ENCODE measurements around the gene KCNMA1. TPM values are rescaled to one million over a fixed set of nuclear protein-coding genes. Genes with fewer than 3 reads are reported as not detected.

The KCNMA1 gene
- total RNA-seq, 1 experiment from 2014 or later: 31.3 TPM

GRCh38 chr10:77602913-77603533 lies 34.6 kb downstream of the KCNMA1 start:
- Histone ChIP-seq H3K4me1 (ENCODE audit: low read length) (peaks cover 47% of the 10 kb centered on the region), H3K9me2 (replicated peaks; ENCODE audit: insufficient read depth, low read length) (no peaks in the 10 kb centered on the region), H3K9me3 (ENCODE audit: low read length) (no peaks in the 10 kb centered on the region), H3K4me2 (ENCODE audit: low read depth, low read length, poor library complexity, severe bottlenecking) (peak overlapping the region; percentile 59), H2AFZ (ENCODE audit: low read length) (peak overlapping the region; percentile 9; the same call in 1 of the 2 replicates), H3K27ac (ENCODE audit: low read length) (peak overlapping the region; percentile 53), H3K27me3 (ENCODE audit: low read length) (no peaks in the 10 kb centered on the region), H3K4me3 (ENCODE audit: low read length) (peak overlapping the region; percentile 45; the same call in 1 of the 2 replicates), H3K36me3 (ENCODE audit: insufficient read depth, low read length) (no peaks in the 10 kb centered on the region), H3K9ac (ENCODE audit: low read length) (peak overlapping the region; percentile 55), H3K79me2 (ENCODE audit: low read length) (no peaks in the 10 kb centered on the region), H4K20me1 (ENCODE audit: insufficient read depth, low read depth, low read length) (no peaks in the 10 kb centered on the region)
- DNase-seq: peak; percentile 81

GRCh38 chr10:77602231-77602912 lies 35.2 kb downstream of the KCNMA1 start:
- H3K4me3 ChIP-seq (ENCODE audit: low read length): peak overlapping the region; percentile 45; the same call in 1 of the 2 replicates
- peaks cover 46% of the 10 kb centered on the region for H3K4me1 ChIP-seq (ENCODE audit: low read length)
- peak overlapping the region; percentile 55 for H3K9ac ChIP-seq (ENCODE audit: low read length)
- no peaks in the 10 kb centered on the region for H3K79me2 ChIP-seq (ENCODE audit: low read length)
- H3K9me3 ChIP-seq (ENCODE audit: low read length): no peaks in the 10 kb centered on the region
- H3K36me3 ChIP-seq (ENCODE audit: insufficient read depth, low read length): no peaks in the 10 kb centered on the region
- H3K27me3 ChIP-seq (ENCODE audit: low read length): no peaks in the 10 kb centered on the region
- peak; percentile 61 for DNase-seq
- H3K9me2 ChIP-seq (replicated peaks; ENCODE audit: insufficient read depth, low read length): no peaks in the 10 kb centered on the region
- peak overlapping the region; percentile 53; the same call in 1 of the 2 replicates for H3K27ac ChIP-seq (ENCODE audit: low read length)
- peak overlapping the region; percentile 9; the same call in 1 of the 2 replicates for H2AFZ ChIP-seq (ENCODE audit: low read length)
- H3K4me2 ChIP-seq (ENCODE audit: low read depth, low read length, poor library complexity, severe bottlenecking): peak overlapping the region; percentile 59
- no peaks in the 10 kb centered on the region for H4K20me1 ChIP-seq (ENCODE audit: insufficient read depth, low read depth, low read length)

- Histone ChIP-seq H3K27ac (ENCODE audit: low read length) (no peak overlapping the region), H2AFZ (ENCODE audit: low read length) (no peak overlapping the region), H3K36me3 (ENCODE audit: insufficient read depth, low read length) (no peaks in the 10 kb centered on the region), H3K9me2 (replicated peaks; ENCODE audit: insufficient read depth, low read length) (no peaks in the 10 kb centered on the region), H4K20me1 (ENCODE audit: insufficient read depth, low read depth, low read length) (no peaks in the 10 kb centered on the region), H3K9ac (ENCODE audit: low read length) (no peak overlapping the region), H3K4me3 (ENCODE audit: low read length) (no peak overlapping the region), H3K4me1 (ENCODE audit: low read length) (peaks cover 40% of the 10 kb centered on the region), H3K27me3 (ENCODE audit: low read length) (no peaks in the 10 kb centered on the region), H3K79me2 (ENCODE audit: low read length) (no peaks in the 10 kb centered on the region), H3K4me2 (ENCODE audit: low read depth, low read length, poor library complexity, severe bottlenecking) (no peak overlapping the region), H3K9me3 (ENCODE audit: low read length) (no peaks in the 10 kb centered on the region)
- DNase-seq: no peak
Observed at GRCh38 chr10:77601488-77601887, 36.1 kb downstream of the KCNMA1 start.

- H3K4me2 ChIP-seq (ENCODE audit: low read depth, low read length, poor library complexity, severe bottlenecking): no peak overlapping the region
- no peaks in the 10 kb centered on the region for H4K20me1 ChIP-seq (ENCODE audit: insufficient read depth, low read depth, low read length)
- no peak overlapping the region for H3K9ac ChIP-seq (ENCODE audit: low read length)
- no peaks in the 10 kb centered on the region for H3K9me2 ChIP-seq (replicated peaks; ENCODE audit: insufficient read depth, low read length)
- H3K9me3 ChIP-seq (ENCODE audit: low read length): no peaks in the 10 kb centered on the region
- no peak overlapping the region for H2AFZ ChIP-seq (ENCODE audit: low read length)
- no peaks in the 10 kb centered on the region for H3K79me2 ChIP-seq (ENCODE audit: low read length)
- DNase-seq: no peak
- peaks cover 40% of the 10 kb centered on the region for H3K4me1 ChIP-seq (ENCODE audit: low read length)
- H3K36me3 ChIP-seq (ENCODE audit: insufficient read depth, low read length): no peaks in the 10 kb centered on the region
- H3K27ac ChIP-seq (ENCODE audit: low read length): no peak overlapping the region
- H3K4me3 ChIP-seq (ENCODE audit: low read length): no peak overlapping the region
- H3K27me3 ChIP-seq (ENCODE audit: low read length): no peaks in the 10 kb centered on the region
Observed at GRCh38 chr10:77600640-77601039, 37.0 kb downstream of the KCNMA1 start.

GRCh38 chr10:77599651-77600050 lies 38.0 kb downstream of the KCNMA1 start:
- Histone ChIP-seq H3K27me3 (ENCODE audit: low read length) (no peaks in the 10 kb centered on the region), H3K36me3 (ENCODE audit: insufficient read depth, low read length) (no peaks in the 10 kb centered on the region)

GRCh38 chr10:77598606-77599005 lies 39.0 kb downstream of the KCNMA1 start:
- Histone ChIP-seq H2AFZ (ENCODE audit: low read length) (no peak overlapping the region), H3K4me2 (ENCODE audit: low read depth, low read length, poor library complexity, severe bottlenecking) (no peak overlapping the region), H3K9ac (ENCODE audit: low read length) (no peak overlapping the region), H3K27me3 (ENCODE audit: low read length) (no peaks in the 10 kb centered on the region), H3K4me1 (ENCODE audit: low read length) (peaks cover 39% of the 10 kb centered on the region), H3K36me3 (ENCODE audit: insufficient read depth, low read length) (no peaks in the 10 kb centered on the region), H3K27ac (ENCODE audit: low read length) (no peak overlapping the region), H3K9me3 (ENCODE audit: low read length) (no peaks in the 10 kb centered on the region), H3K9me2 (replicated peaks; ENCODE audit: insufficient read depth, low read length) (no peaks in the 10 kb centered on the region), H3K4me3 (ENCODE audit: low read length) (no peak overlapping the region), H3K79me2 (ENCODE audit: low read length) (no peaks in the 10 kb centered on the region), H4K20me1 (ENCODE audit: insufficient read depth, low read depth, low read length) (no peaks in the 10 kb centered on the region)
- DNase-seq: no peak

More at GRCh38 chr10:77599651-77600050, 38.0 kb downstream of the KCNMA1 start:
- H3K4me3 ChIP-seq (ENCODE audit: low read length): no peak overlapping the region
- H2AFZ ChIP-seq (ENCODE audit: low read length): no peak overlapping the region
- DNase-seq: no peak
- H3K9me2 ChIP-seq (replicated peaks; ENCODE audit: insufficient read depth, low read length): no peaks in the 10 kb centered on the region
- H3K4me2 ChIP-seq (ENCODE audit: low read depth, low read length, poor library complexity, severe bottlenecking): no peak overlapping the region
- H3K9me3 ChIP-seq (ENCODE audit: low read length): no peaks in the 10 kb centered on the region
- H3K9ac ChIP-seq (ENCODE audit: low read length): no peak overlapping the region
- H3K79me2 ChIP-seq (ENCODE audit: low read length): no peaks in the 10 kb centered on the region
- H3K4me1 ChIP-seq (ENCODE audit: low read length): peaks cover 39% of the 10 kb centered on the region
- H4K20me1 ChIP-seq (ENCODE audit: insufficient read depth, low read depth, low read length): no peaks in the 10 kb centered on the region
- no peak overlapping the region for H3K27ac ChIP-seq (ENCODE audit: low read length)

GRCh38 chr10:77597560-77597959 lies 40.0 kb downstream of the KCNMA1 start:
- H2AFZ ChIP-seq (ENCODE audit: low read length): no peak overlapping the region
- H3K4me2 ChIP-seq (ENCODE audit: low read depth, low read length, poor library complexity, severe bottlenecking): no peak overlapping the region
- no peaks in the 10 kb centered on the region for H3K9me2 ChIP-seq (replicated peaks; ENCODE audit: insufficient read depth, low read length)
- H3K9me3 ChIP-seq (ENCODE audit: low read length): no peaks in the 10 kb centered on the region
- no peaks in the 10 kb centered on the region for H3K79me2 ChIP-seq (ENCODE audit: low read length)
- no peaks in the 10 kb centered on the region for H3K27me3 ChIP-seq (ENCODE audit: low read length)
- no peak for DNase-seq
- peaks cover 34% of the 10 kb centered on the region for H3K4me1 ChIP-seq (ENCODE audit: low read length)
- H3K36me3 ChIP-seq (ENCODE audit: insufficient read depth, low read length): no peaks in the 10 kb centered on the region
- no peak overlapping the region for H3K9ac ChIP-seq (ENCODE audit: low read length)
- no peak overlapping the region for H3K27ac ChIP-seq (ENCODE audit: low read length)
- H3K4me3 ChIP-seq (ENCODE audit: low read length): no peak overlapping the region
- no peaks in the 10 kb centered on the region for H4K20me1 ChIP-seq (ENCODE audit: insufficient read depth, low read depth, low read length)

GRCh38 chr10:77594471-77594783 lies 43.2 kb downstream of the KCNMA1 start:
- Histone ChIP-seq H3K4me3 (ENCODE audit: low read length) (peak overlapping the region; percentile 49), H4K20me1 (ENCODE audit: insufficient read depth, low read depth, low read length) (no peaks in the 10 kb centered on the region; the same call in 1 of the 2 replicates), H3K27ac (ENCODE audit: low read length) (peak overlapping the region; percentile 78), H3K36me3 (ENCODE audit: insufficient read depth, low read length) (no peaks in the 10 kb centered on the region), H3K27me3 (ENCODE audit: low read length) (no peaks in the 10 kb centered on the region), H3K79me2 (ENCODE audit: low read length) (no peaks in the 10 kb centered on the region), H2AFZ (ENCODE audit: low read length) (peak overlapping the region; percentile 40; the same call in 1 of the 2 replicates), H3K9ac (ENCODE audit: low read length) (peak overlapping the region; percentile 51), H3K9me3 (ENCODE audit: low read length) (no peaks in the 10 kb centered on the region), H3K4me1 (ENCODE audit: low read length) (peaks cover 25% of the 10 kb centered on the region), H3K4me2 (ENCODE audit: low read depth, low read length, poor library complexity, severe bottlenecking) (peak overlapping the region; percentile 62), H3K9me2 (replicated peaks; ENCODE audit: insufficient read depth, low read length) (no peaks in the 10 kb centered on the region)
- peak; percentile 82 for DNase-seq
